ENCODE results near the gene SERINC2. TPM values are rescaled to one million over a fixed set of nuclear protein-coding genes. Genes with fewer than 3 reads are reported as not detected.

The SERINC2 gene
- total and polyA plus RNA-seq, 2 of the 8 experiments (the other 6 are each of a cell fraction or from before 2014, with no cell fraction given) = 31.4 to 60.0 TPM

DNA sequence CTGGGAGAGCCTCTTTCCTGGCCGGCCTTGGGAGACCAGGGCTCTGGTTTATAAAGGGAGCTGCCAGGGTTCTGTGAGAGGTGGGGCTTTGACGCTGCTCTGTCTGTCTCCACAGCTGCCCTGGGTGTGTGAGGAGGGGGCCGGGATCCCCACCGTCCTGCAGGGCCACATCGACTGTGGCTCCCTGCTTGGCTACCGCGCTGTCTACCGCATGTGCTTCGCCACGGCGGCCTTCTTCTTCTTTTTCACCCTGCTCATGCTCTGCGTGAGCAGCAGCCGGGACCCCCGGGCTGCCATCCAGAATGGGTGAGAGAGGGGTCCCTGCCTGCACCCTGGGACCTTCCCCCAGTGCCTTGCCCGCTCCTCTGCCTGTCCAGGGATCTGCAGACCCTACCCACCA is 11.6 kb downstream of the SERINC2 start (continued):
- TF ChIP-seq SIX5 (IDR thresholded peaks at IDR 0.05; ENCODE audit: low read depth, low read length) (no peak), EZH2 (IDR thresholded peaks at IDR 0.05; ENCODE audit: low read depth, low read length, severe bottlenecking) (no peak), SRF (IDR thresholded peaks at IDR 0.05; ENCODE audit: low read depth, low read length) (no peak)
- TF ChIP-seq, protein P1, sequence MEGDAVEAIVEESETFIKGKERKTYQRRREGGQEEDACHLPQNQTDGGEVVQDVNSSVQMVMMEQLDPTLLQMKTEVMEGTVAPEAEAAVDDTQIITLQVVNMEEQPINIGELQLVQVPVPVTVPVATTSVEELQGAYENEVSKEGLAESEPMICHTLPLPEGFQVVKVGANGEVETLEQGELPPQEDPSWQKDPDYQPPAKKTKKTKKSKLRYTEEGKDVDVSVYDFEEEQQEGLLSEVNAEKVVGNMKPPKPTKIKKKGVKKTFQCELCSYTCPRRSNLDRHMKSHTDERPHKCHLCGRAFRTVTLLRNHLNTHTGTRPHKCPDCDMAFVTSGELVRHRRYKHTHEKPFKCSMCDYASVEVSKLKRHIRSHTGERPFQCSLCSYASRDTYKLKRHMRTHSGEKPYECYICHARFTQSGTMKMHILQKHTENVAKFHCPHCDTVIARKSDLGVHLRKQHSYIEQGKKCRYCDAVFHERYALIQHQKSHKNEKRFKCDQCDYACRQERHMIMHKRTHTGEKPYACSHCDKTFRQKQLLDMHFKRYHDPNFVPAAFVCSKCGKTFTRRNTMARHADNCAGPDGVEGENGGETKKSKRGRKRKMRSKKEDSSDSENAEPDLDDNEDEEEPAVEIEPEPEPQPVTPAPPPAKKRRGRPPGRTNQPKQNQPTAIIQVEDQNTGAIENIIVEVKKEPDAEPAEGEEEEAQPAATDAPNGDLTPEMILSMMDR (IDR thresholded peaks at IDR 0.05; ENCODE audit: control extremely low read depth in 1 of 3, insufficient read depth in 1 of 3, low read depth in 1 of 3, low read length in 3 of 3) = no peak
